Activated gamma-delta T cell treated with anti-CD3 and anti-CD28 coated beads, Interleukin-2, amount 50 U/mL, for 16 hours (primary cell): ENCODE measurements around the gene BAHCC1.

Experiments used
- DNase-seq: peaks from one replicate; pipeline ENCODE4 v3.0.0-alpha.2; 2020; ENCODE audit warnings: low read depth

BAHCC1 gene

DNA sequence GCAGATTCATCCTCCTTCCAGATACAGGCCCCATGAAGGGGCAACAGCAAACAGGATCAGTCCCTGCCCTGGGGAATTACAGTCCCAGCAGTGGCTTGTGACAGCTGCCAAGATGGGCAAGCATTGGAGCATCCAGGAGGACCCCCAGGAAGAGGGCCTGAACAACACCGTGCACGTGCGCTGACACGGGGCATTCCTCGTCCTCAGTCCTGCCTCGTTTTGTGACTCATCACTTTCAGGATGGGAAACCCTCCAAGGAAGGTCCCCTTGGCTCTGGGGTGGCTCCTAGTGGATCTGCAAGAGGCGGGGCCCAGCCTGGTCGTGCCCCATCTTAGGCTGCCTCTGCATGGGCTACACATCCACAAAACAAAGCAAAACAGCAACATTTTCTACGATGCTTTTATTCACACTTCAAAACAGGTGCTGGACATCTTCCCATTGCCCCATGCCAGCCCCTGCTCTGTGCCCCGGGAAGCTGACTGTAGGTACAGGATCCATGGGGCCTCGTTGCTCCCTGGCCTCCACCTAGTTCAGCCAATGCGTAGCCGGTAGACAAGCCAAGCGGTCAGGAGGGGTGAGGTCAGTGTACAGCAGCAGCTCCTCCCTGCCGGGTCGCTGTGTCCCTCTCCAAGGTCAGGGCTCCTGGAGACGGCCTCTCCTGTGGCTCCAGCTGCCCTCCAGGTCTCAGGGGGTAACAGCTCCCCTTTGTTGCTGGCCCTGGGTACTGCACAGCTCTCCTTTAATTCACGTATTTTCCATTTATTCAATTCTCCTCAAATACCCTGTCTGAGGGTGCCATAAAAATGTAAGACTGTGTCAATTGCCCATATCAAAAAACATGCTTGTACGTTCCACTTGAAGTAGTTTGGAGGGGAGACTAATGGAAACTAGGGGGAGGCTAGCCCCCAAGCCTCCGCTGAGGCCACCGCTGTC lies 85.1 kb downstream of the BAHCC1 start:
- no peak for DNase-seq

- DNase-seq = peak; percentile 25
Observed at GRCh38 chr17:81481073-81481799, 86.0 kb downstream of the BAHCC1 start.

DNA sequence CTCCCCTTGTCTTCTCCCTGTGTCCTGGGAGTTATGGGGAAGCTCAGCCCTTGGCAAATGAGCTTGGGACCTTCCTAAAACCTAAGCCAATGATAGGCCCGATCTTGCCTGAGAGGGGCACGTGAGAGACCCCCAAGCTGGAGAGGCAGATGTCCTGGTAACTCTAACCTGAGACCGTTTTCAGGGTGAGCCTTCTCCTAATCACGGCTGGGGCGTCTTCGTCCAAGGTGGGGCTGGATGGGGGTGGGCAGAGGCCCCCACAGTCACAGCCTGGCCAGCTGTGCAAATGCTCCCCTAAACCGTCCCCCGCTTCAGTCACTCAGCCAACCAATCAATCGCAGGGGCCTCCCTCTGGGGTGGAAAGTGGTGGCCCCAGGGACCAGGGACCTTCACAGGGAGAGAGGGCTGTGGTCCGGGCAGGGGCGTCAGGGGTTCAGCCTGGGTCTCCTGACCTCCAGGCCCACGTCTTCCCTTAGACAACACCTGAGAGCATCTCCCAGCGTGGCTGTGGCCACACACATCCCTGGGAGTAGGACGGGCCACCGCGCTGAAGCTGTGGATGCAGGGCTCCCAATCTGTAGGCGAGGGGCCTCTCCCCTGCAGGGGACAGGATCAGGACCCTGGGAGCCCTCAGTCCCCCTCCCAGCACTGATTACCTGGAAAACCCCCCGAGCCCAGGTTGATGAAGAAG lies 86.7 kb downstream of the BAHCC1 start:
- no peak for DNase-seq

GRCh38 chr17:81482673-81483072 lies 87.4 kb downstream of the BAHCC1 start:
- DNase-seq = no peak

- no peak for DNase-seq
Observed at GRCh38 chr17:81483085-81483861, 88.0 kb downstream of the BAHCC1 start.

GRCh38 chr17:81483862-81484194 lies 88.6 kb downstream of the BAHCC1 start:
- no peak for DNase-seq

DNA sequence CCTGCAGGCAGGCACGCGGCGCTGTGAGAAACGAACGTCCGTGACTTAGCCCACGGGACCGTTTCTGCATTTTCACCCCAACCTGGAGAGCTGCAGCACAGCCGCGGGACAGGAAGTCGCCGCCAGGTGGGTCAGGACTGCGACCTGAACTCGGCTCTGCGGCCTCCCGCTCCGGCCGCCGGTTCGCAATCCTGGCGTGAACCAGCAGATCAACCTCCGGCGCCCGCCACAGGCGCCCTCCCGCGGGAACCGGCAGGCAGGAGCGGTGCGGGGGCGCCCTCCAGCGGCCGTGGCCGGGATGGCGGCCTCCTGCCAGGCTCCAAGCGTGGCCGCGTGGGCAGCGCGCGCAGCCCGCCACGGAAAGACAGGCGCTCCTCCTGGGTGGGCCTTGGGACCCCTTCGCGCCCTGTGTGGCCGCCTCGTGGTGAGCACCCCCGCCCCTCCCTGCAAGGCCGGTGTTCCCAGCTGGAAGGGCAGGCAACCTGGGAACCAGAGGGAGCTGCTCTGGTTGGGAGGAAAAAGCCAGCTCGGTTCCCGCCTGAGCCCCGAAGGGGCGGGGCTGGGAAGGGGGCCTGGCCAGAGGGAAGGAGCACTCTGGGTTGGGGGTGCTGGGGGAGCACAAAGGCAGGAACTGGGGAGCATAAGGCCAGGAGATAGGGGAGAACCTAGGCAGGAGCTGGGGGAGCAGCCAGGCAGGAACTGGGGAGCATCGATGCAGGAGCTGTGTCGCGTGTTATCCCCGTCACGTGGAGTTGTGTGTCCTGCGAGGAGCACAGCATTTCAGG lies 89.1 kb downstream of the BAHCC1 start:
- DNase-seq = peak; percentile 80

DNA sequence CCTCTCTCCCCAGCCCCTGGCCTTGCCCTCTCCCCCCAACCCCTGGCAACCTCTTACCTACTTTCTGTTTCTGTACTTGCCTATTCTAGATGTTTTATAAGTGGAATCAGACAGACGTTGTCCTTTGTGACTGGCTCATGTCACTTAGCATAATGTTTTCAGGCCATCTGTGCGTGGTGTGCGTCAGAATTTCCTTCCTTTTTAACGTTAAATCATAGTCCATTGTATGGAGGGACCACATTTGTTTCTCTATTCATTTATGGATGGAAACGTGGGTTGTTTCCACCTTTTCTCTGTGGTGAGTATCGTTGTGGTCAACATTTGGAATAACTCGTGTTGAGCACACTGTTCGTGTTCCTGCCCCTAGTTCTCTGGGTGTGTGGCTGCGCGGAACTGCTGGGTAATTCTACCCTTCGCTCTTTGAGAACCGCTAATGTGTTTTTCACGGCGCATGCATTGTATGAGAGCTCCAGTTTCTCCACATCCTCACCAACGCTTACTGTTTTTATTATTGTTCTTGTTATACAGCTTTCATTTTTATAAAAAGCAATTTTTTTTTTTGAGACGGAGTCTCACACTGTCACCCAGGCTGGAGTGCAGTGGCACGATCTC lies 91.0 kb downstream of the BAHCC1 start:
- no peak for DNase-seq

DNA sequence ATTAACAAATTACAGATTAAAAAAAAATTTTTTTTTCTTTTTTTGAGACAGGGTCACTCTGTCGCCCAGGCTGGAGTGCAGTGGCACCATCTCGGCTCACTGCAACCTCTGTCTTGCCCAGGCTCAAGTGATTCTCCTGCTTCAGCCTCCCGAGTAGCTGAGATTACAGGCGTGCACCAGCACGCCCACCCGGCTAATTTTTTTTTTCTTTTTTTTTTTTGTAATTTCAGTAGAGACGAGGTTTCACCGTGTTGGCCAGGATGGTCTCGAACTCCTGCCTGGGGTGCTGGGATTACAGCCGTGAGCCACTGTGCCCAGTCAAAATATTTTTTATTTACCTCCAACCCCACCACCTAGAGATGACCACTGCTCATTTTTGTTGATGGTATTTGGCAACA lies 91.8 kb downstream of the BAHCC1 start:
- DNase-seq = no peak

GRCh38 chr17:81487487-81488275 lies 92.4 kb downstream of the BAHCC1 start:
- DNase-seq = peak; percentile 64

DNA sequence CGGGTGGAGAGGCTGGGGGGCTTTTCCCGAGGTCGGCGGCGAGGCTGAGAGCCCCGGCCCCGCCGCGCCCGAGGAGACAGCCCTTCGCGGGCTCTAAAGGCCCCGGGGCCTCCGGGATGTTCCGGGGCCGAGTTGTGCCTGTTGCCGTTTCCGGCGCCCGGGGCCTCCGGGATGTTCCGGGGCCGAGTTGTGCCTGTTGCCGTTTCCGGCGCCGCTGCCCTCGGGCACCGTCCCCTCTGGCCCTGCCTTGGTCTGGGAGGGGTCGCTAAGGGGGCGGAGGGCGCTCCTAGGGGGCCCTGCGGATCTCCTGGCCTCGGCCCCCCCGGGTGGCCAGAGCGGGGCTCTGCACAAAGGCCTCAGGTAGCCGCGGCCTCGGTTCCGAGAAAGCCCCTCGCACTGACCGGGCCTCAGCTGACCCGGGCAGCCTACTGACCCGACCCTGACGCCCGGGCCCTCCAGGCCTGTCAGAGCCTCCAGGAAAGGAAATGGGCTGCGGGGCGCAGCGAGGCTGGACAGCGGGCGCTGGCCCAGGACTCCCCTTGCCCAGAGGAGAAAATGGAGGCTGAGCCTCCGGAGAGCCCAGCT lies 93.1 kb downstream of the BAHCC1 start:
- DNase-seq = no peak

DNA sequence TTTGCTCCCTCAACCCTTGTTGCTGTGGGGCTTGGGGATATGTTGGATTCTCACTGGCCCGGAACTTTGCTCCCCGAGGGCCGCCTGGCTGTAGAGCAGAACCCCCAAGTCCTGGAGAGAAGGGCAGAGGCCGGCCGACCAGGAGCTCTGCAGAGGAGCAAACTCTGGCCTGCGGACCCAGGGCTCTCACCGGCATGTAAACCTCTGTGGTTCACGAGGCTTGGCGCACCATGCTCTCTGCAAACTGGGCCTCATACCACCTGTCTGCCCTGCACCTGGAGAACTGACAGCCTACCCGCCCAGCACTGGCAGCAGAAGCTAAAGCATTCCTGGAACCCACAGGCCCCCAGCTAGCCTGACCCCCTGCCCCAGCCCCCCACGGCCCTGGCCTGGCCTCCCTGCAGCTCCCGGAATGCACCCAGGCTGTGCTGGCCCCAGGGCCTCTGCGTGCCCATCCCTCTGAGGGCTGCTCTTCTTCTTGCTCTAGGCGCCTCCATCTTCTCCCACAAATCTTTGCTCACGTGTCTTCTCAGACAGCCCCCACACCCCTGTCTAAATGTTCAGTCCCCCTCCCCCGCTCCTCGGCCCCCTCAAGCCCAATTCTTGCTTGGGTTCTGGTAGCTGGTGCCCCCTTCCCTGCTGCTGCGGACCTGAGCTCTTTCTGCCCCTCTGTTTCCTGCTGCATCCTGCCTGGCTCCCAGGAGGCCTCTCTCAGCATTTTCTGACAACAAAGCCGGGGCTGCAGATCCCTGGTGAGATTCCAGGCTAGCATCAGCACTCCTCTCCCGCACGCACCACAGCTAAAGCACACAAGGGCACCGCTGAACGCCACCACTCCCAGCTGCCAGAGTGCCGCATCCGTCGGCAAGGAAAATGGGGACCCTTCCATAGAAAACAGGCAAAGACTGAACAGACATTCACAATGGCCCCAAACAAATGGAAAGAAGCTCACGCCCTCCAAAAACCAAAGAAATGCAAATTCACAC lies 94.0 kb downstream of the BAHCC1 start:
- DNase-seq = no peak

- DNase-seq = no peak
Observed at GRCh38 chr17:81489998-81490992, 95.0 kb downstream of the BAHCC1 start.

GRCh38 chr17:81491181-81491581 lies 95.9 kb downstream of the BAHCC1 start:
- DNase-seq = no peak

- DNase-seq = no peak
Observed at GRCh38 chr17:81491761-81492160, 96.5 kb downstream of the BAHCC1 start.

- no peak for DNase-seq
Observed at GRCh38 chr17:81492202-81492601, 96.9 kb downstream of the BAHCC1 start.

- DNase-seq = no peak
Observed at GRCh38 chr17:81492706-81493105, 97.4 kb downstream of the BAHCC1 start.
